GM12878 (cell line): ENCODE data around the gene RNF181. TPM values are rescaled to one million over a fixed set of nuclear protein-coding genes. Genes with fewer than 3 reads are reported as not detected.

Experiments used
- ATAC-seq: fragments of 200-7000 bp; cut with Tn5 transposase; 3 replicates; pipeline ENCODE4 v1.9.1; 2020; ENCODE audit warnings: mild to moderate bottlenecking, moderate library complexity
- BruUV-seq: library from RNA; stranded (reverse); fragments of 400-500 nt; replicated peaks from 2 replicates; lab custom pipeline; 2021; lab: Mats Ljungman, UMichigan
- CTCF ChIA-PET: fragments of 300-600 bp; sonication (Branson Sonifier 250); formaldehyde crosslinking; extraction: SDS; loops from one replicate; lab custom pipeline; 2021; ENCODE audit warnings: inconsistent platforms; lab: Yijun Ruan, JAX
- POLR2A ChIA-PET: fragments of 350-600 bp; formaldehyde crosslinking; extraction: SDS; loops from one replicate; lab custom pipeline; 2021; ENCODE audit warnings: inconsistent platforms; lab: Charles Lee
- RAD21 ChIA-PET: fragments of 300-600 bp; sonication (Branson Sonifier 250); formaldehyde crosslinking; loops from one replicate; lab custom pipeline; 2023; ENCODE audit warnings: antibody characterized with exemption; ENCODE audit not compliant: unreplicated experiment; lab: Charles Lee
- SMC1A ChIA-PET: fragments of 300-600 bp; sonication (Branson Sonifier 250); formaldehyde crosslinking; loops from one replicate; lab custom pipeline; 2023; ENCODE audit not compliant: unreplicated experiment, uncharacterized antibody; lab: Charles Lee
- DNase-seq: peaks from one replicate; pipeline ENCODE4 v3.0.0-alpha.2; 2011; ENCODE audit warnings: low read depth, low spot score
- FAIRE-seq: peaks from 3 replicates; lab custom pipeline; 2011; peaks lifted over from hg19 to GRCh38; lab: Jason Lieb, UNC
- H2AFZ ChIP-seq: 2 replicates; pipeline ENCODE4 v1.6.0; 2011; ENCODE audit warnings: low read depth, low read length, control low read depth; ENCODE audit not compliant: control insufficient read depth
- H3K27ac ChIP-seq: 2 replicates; pipeline ENCODE4 v1.5.1; 2011; ENCODE audit warnings: control low read depth; ENCODE audit not compliant: control insufficient read depth, insufficient read depth
- H3K27me3 ChIP-seq, 2 experiments: replicated peaks in 1 of 2; 2 replicates each; pipeline versions ENCODE4 v1.6.0 to v1.6.1; 2011; ENCODE audit warnings: low read length in 1 of 2; ENCODE audit not compliant: control insufficient read depth in 2 of 2, insufficient read depth in 2 of 2
- H3K36me3 ChIP-seq, 2 experiments: 2 replicates each; pipeline ENCODE4 v1.5.1; 2011; ENCODE audit warnings: low read length in 1 of 2; ENCODE audit not compliant: control insufficient read depth in 2 of 2, insufficient read depth in 2 of 2
- H3K4me1 ChIP-seq: 2 replicates; pipeline ENCODE4 v1.6.1; 2011; ENCODE audit warnings: mild to moderate bottlenecking, low read length, moderate library complexity, mixed read lengths; ENCODE audit not compliant: control insufficient read depth, insufficient read depth
- H3K4me2 ChIP-seq: 2 replicates; pipeline ENCODE4 v1.6.0; 2011; ENCODE audit warnings: control low read depth; ENCODE audit not compliant: control insufficient read depth, insufficient read depth
- H3K4me3 ChIP-seq: fragments of 200-600 bp; sonication (generic); 2 replicates; pipeline ENCODE4 v1.5.1; 2016
- H3K79me2 ChIP-seq: 2 replicates; pipeline ENCODE4 v1.6.0; 2011; ENCODE audit warnings: low read length; ENCODE audit not compliant: control insufficient read depth, insufficient read depth
- H3K9ac ChIP-seq: 2 replicates; pipeline ENCODE4 v1.8.0; 2011; ENCODE audit warnings: low read length, control low read depth, mixed read lengths; ENCODE audit not compliant: control insufficient read depth, insufficient read depth
- H3K9me3 ChIP-seq: replicated peaks from 3 replicates; pipeline ENCODE4 v1.5.1; 2011; ENCODE audit warnings: mild to moderate bottlenecking, low read length; ENCODE audit not compliant: control insufficient read depth, insufficient read depth
- H4K20me1 ChIP-seq: 2 replicates; pipeline ENCODE4 v1.6.0; 2011; ENCODE audit not compliant: control insufficient read depth, insufficient read depth
- BMI1 ChIP-seq: fragments of 450-650 bp; IDR thresholded peaks from 2 replicates; pipeline ENCODE4 v1.6.1; 2016; ENCODE audit warnings: mild to moderate bottlenecking, moderate library complexity, borderline replicate concordance
- ESRRA ChIP-seq: IDR thresholded peaks from 2 replicates; pipeline ENCODE4 v1.6.1; 2012; ENCODE audit warnings: mild to moderate bottlenecking, low read length, improper control_type of control experiment
- MXI1 ChIP-seq: fragments of 150-350 bp; IDR thresholded peaks from 2 replicates; pipeline ENCODE4 v1.6.1; 2011; ENCODE audit warnings: low read depth, mild to moderate bottlenecking, inconsistent platforms, low read length, improper control_type of control experiment
- MYB ChIP-seq: fragments of 150-350 bp; IDR thresholded peaks from 2 replicates; pipeline ENCODE4 v1.6.1; 2014; ENCODE audit warnings: mild to moderate bottlenecking, low read depth, low read length, borderline replicate concordance
- MYC ChIP-seq: IDR thresholded peaks from 2 replicates; pipeline ENCODE4 v1.6.1; 2011; ENCODE audit warnings: mild to moderate bottlenecking, low read length, moderate library complexity, inconsistent platforms; ENCODE audit not compliant: insufficient read depth, insufficient replicate concordance, insufficient read length, severe bottlenecking
- POU2F2 ChIP-seq: IDR thresholded peaks from 3 replicates; pipeline ENCODE4 v1.6.1; 2011; ENCODE audit warnings: low read depth, mild to moderate bottlenecking, low read length, borderline replicate concordance
- SREBF1 ChIP-seq: IDR thresholded peaks from 2 replicates; pipeline ENCODE4 v1.6.1; 2012; ENCODE audit warnings: mild to moderate bottlenecking, low read length
- SREBF2 ChIP-seq: IDR thresholded peaks from 2 replicates; pipeline ENCODE4 v1.6.1; 2012; ENCODE audit warnings: mild to moderate bottlenecking, low read length
- STAT1 ChIP-seq: fragments of 450-650 bp; conservative IDR thresholded peaks from 2 replicates; pipeline ENCODE4 v1.6.1; 2014; ENCODE audit warnings: antibody characterized with exemption, mild to moderate bottlenecking
- ZNF384 ChIP-seq: IDR thresholded peaks from 2 replicates; pipeline ENCODE4 v1.6.1; 2012; ENCODE audit warnings: low read depth, mild to moderate bottlenecking, low read length, improper control_type of control experiment, borderline replicate concordance
- WGBS: methylation state at CpG from one replicate; pipeline ENCODE4 v1.1.6; 2016; ENCODE audit warnings: low lambda C conversion rate; ENCODE audit not compliant: insufficient replicate concordance, insufficient coverage; ENCODE audit errors: missing lambda C conversion rate; 5-methylcytosine and 5-hydroxymethylcytosine counted together
- in situ Hi-C: fragments of 300-500 bp; cut with MboI; formaldehyde crosslinking; loops from 9 replicates; pipeline ENCODE4 v1.14.3; 2018; ENCODE audit warnings: mixed read lengths
- intact Hi-C: fragments of 100-400 bp; cut with micrococcal nuclease; formaldehyde crosslinking; loops from one replicate; pipeline ENCODE4 v1.14.2; 2022; ENCODE audit not compliant: unreplicated experiment
- polyA plus RNA-seq, 11 experiments: library from polyadenylated mRNA; depleted of rRNA in 4 of 11; unstranded in 6 of 11; stranded (reverse) in 5 of 11; fragments of >200 nt; fragmentation: Nextera tagmentation in 4 of 11; fragmentation: Illumina TruSeq in 1 of 11; extraction: Ambion mirVana in 4 of 11; extraction: Trizol in 1 of 11; gene quantifications; 1 replicate in 1 of 11; 2 replicates in 10 of 11; pipeline versions ENCODE4 v1.2.1 to v1.2.3, GENCODE V29; 2011 to 2016; ENCODE audit warnings: inconsistent platforms in 2 of 11, missing spikeins in 2 of 11, low read depth in 1 of 11
- total RNA-seq, 4 experiments: library from RNA; depleted of rRNA in 3 of 4; stranded (reverse); fragments of >200 nt in 3 of 4; fragmentation: Illumina TruSeq in 1 of 4; extraction: Trizol in 1 of 4; gene quantifications; 2 replicates each; pipeline versions ENCODE4 v1.2.1 to v1.2.3, GENCODE V29; 2013 to 2021
- TF ChIP-seq, protein P1 (sequence below): IDR thresholded peaks from 2 replicates; pipeline ENCODE4 v1.6.1; 2012; ENCODE audit warnings: low read length, inconsistent platforms
- TF ChIP-seq, protein P2 (sequence below): IDR thresholded peaks from 2 replicates; pipeline ENCODE4 v1.6.1; 2011; ENCODE audit warnings: borderline replicate concordance, low read depth, mild to moderate bottlenecking, moderate library complexity, low read length; ENCODE audit not compliant: insufficient read depth, poor library complexity, severe bottlenecking
- TF ChIP-seq, protein P3 (sequence below): fragments of 450-650 bp; IDR thresholded peaks from 2 replicates; pipeline ENCODE4 v1.6.1; 2017; ENCODE audit warnings: low read depth, mild to moderate bottlenecking, moderate library complexity

The RNF181 gene
- total and polyA plus RNA-seq, 10 of the 15 experiments (the other 5 are each of a cell fraction or from before 2014, with no cell fraction given) = 101 to 409 (median 213) TPM

DNA sequence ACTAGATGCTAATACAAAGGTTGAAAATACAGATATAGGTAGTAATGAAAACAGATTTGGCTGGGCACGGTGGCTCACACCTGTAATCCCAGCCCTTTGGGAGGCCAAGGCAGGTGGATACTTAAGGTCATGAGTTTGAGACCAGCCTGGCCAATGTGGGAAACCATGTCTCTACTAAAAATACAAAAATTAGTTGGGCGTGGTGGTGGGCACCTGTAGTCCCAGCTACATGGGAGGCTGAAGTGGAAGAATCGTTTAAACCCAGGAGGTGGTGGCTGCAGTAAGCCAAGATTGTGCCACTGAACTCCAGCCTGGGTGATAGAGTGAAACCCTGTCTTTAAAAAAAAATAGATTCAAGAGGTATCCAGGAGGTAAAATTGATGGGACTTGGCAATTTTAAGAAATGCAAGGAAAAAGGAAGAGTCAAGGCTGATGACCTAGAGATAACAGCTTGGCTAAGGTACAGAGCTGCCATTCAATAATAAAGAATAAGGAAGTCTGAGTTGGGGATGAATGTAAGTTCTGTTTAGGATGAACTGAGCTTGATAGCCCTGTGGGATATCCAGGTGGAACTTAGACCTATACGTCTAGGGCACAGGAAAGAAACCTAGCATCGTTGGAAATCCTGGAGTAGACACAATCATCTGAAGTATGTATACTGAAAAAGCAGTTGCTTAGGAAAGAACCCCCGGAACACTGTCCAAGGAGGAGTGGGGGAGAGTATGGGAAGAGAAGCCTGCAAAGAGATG is 47.5 kb upstream of the RNF181 start:
- intact Hi-C loops = no loop called here
- ChIA-PET CTCF (interaction anchor here (0.6 to 10.4 kb wide), 5 partner anchors 8 to 157 kb away, joined by 3 to 336 read pairs (median 104); partner anchors contain the start of genes MAT2A and SH2D6), SMC1A (interaction anchor here (1.0 to 6.3 kb wide), 8 partner anchors 8 to 163 kb away, joined by 3 to 201 read pairs (median 4); partner anchors contain the start of genes MAT2A and SH2D6), RAD21 (interaction anchor here (0.9 to 7.7 kb wide), 5 partner anchors 8 to 156 kb away, joined by 3 to 179 read pairs (median 3); partner anchors contain the start of genes GGCX and SH2D6), POLR2A (interaction anchor here (0.6 to 2.8 kb wide), 6 partner anchors 9 to 422 kb away, joined by 4 to 12 read pairs (median 6); partner anchors contain the start of genes GGCX, MAT2A and SH2D6)
- no peaks in the 10 kb centered on the region for H3K4me1 ChIP-seq
- DNase-seq = no peak
- 75% methylated on average over 6 of the region's 6 CpGs for WGBS
- FAIRE-seq = no peak
- ATAC-seq = no peak
- TF ChIP-seq, protein P1, sequence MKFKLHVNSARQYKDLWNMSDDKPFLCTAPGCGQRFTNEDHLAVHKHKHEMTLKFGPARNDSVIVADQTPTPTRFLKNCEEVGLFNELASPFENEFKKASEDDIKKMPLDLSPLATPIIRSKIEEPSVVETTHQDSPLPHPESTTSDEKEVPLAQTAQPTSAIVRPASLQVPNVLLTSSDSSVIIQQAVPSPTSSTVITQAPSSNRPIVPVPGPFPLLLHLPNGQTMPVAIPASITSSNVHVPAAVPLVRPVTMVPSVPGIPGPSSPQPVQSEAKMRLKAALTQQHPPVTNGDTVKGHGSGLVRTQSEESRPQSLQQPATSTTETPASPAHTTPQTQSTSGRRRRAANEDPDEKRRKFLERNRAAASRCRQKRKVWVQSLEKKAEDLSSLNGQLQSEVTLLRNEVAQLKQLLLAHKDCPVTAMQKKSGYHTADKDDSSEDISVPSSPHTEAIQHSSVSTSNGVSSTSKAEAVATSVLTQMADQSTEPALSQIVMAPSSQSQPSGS = no peak
- no peak for TF ChIP-seq SREBF2
- no peak for TF ChIP-seq BMI1
- TF ChIP-seq MYC = no peak
- no peak for TF ChIP-seq SREBF1
- TF ChIP-seq, protein P2, sequence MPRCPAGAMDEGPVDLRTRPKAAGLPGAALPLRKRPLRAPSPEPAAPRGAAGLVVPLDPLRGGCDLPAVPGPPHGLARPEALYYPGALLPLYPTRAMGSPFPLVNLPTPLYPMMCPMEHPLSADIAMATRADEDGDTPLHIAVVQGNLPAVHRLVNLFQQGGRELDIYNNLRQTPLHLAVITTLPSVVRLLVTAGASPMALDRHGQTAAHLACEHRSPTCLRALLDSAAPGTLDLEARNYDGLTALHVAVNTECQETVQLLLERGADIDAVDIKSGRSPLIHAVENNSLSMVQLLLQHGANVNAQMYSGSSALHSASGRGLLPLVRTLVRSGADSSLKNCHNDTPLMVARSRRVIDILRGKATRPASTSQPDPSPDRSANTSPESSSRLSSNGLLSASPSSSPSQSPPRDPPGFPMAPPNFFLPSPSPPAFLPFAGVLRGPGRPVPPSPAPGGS = peak; percentile 7
- 0 out of 3 replicates have a peak, but pooled peaks have one; percentile 1 for TF ChIP-seq POU2F2
- no peak for TF ChIP-seq ZNF384
- TF ChIP-seq MYB = no peak
- TF ChIP-seq, protein P3, sequence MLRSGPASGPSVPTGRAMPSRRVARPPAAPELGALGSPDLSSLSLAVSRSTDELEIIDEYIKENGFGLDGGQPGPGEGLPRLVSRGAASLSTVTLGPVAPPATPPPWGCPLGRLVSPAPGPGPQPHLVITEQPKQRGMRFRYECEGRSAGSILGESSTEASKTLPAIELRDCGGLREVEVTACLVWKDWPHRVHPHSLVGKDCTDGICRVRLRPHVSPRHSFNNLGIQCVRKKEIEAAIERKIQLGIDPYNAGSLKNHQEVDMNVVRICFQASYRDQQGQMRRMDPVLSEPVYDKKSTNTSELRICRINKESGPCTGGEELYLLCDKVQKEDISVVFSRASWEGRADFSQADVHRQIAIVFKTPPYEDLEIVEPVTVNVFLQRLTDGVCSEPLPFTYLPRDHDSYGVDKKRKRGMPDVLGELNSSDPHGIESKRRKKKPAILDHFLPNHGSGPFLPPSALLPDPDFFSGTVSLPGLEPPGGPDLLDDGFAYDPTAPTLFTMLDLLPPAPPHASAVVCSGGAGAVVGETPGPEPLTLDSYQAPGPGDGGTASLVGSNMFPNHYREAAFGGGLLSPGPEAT = no peak
- no peak for TF ChIP-seq MXI1
- no peak for TF ChIP-seq STAT1
- no peak for TF ChIP-seq ESRRA
- no TSS peak for BruUV-seq
- peaks cover 6 to 26% of the 10 kb centered on the region in 2 experiments for H3K36me3 ChIP-seq
- no peak overlapping the region for H3K27ac ChIP-seq
- no peak overlapping the region for H2AFZ ChIP-seq
- H3K4me3 ChIP-seq = no peak overlapping the region
- H4K20me1 ChIP-seq = no peaks in the 10 kb centered on the region
- H3K27me3 ChIP-seq = no peaks in the 10 kb centered on the region
- H3K79me2 ChIP-seq = no peaks in the 10 kb centered on the region; the same call in 1 of the 2 replicates
- in situ Hi-C loops = no loop called here
- H3K4me2 ChIP-seq = no peak overlapping the region
- H3K9ac ChIP-seq = no peak overlapping the region
- no peaks in the 10 kb centered on the region for H3K9me3 ChIP-seq
